Femur (tissue), 1 donor: ENCODE results near the gene ABCD1.
A peak's percentile ranks its signal among the peaks of the same experiment; 100 is the strongest.
"Not testable (repeated sequence)": the region's sequence is repeated elsewhere in the genome, so short reads cannot be mapped to it uniquely, and the experiment has no call there.

ENCODE experiments used
- DNase-seq: peaks from one replicate; pipeline ENCODE4 v3.0.0-alpha.2; 2017

The ABCD1 gene

GRCh38 chrX:153724252-153725038 lies at the start of gene ABCD1, which contains the start of gene BCAP31:
Gene ABCD1 (plus strand): TSS chrX:153724856. CDS start chrX:153725267, 411 bp downstream.
Gene BCAP31 (minus strand): TSS chrX:153724387. CDS start chrX:153723244, 1,143 bp downstream.
- DNase-seq: peak; percentile 93

GRCh38 chrX:153681175-153681574 lies 43.5 kb upstream of the ABCD1 start:
- DNase-seq: no peak

- not testable (repeated sequence) for DNase-seq
These were observed 41.2 kb upstream of the ABCD1 start for GRCh38 chrX:153683486-153683885.

GRCh38 chrX:153684467-153685155 lies 40.0 kb upstream of the ABCD1 start:
- no peak for DNase-seq

GRCh38 chrX:153685156-153685536 lies 39.5 kb upstream of the ABCD1 start:
- peak; percentile 16 for DNase-seq

- DNase-seq: peak; percentile 19
These were observed 38.6 kb upstream of the ABCD1 start for GRCh38 chrX:153685751-153686696.

- DNase-seq: no peak
These were observed 37.9 kb upstream of the ABCD1 start for GRCh38 chrX:153686711-153687110.

- DNase-seq: peak; percentile 86
These were observed 37.3 kb upstream of the ABCD1 start, which contains the start of gene SLC6A8 for GRCh38 chrX:153687121-153688039. Gene SLC6A8 (plus strand): TSS chrX:153687926. CDS start chrX:153688575, 649 bp downstream.

- DNase-seq: no peak
These were observed 36.6 kb upstream of the ABCD1 start for GRCh38 chrX:153688071-153688470.

GRCh38 chrX:153688506-153688905 lies 36.1 kb upstream of the ABCD1 start:
- DNase-seq: no peak

- DNase-seq: peak; percentile 54
These were observed 35.6 kb upstream of the ABCD1 start for GRCh38 chrX:153688911-153689590.

GRCh38 chrX:153689654-153690465 lies 34.8 kb upstream of the ABCD1 start:
- DNase-seq: no peak

GRCh38 chrX:153690466-153690865 lies 34.2 kb upstream of the ABCD1 start:
- no peak for DNase-seq

GRCh38 chrX:153691032-153691827 lies 33.4 kb upstream of the ABCD1 start:
- DNase-seq: not testable (repeated sequence)

- no peak for DNase-seq
These were observed 32.7 kb upstream of the ABCD1 start for GRCh38 chrX:153692003-153692402.

GRCh38 chrX:153692611-153693156 lies 32.0 kb upstream of the ABCD1 start:
- DNase-seq: no peak

- no peak for DNase-seq
These were observed 31.2 kb upstream of the ABCD1 start for GRCh38 chrX:153693216-153694086.

- not testable (repeated sequence) for DNase-seq
These were observed 30.4 kb upstream of the ABCD1 start for GRCh38 chrX:153694256-153694655.
